ENCODE measurements around the gene PATJ.

DNA sequence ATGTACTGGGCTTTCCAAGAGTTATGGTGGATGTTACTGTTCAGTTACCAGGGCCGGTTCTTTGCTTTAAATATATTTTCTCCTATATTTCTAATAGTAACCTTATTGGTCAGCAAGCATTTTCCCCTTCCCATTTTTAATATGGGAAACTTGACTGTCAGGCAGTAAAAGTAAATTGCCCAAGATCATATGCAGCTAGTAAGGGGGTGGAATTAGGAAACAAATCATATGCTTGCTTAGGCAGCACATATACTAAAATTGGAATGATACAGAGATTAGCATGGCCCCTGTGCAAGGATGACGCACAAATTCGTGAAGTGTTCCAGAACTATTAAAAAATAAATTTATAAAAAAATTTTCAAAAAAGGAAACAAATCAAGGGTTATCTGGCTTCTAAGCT is 73.9 kb downstream of the PATJ start:
- TF ChIP-seq CTCF (IDR thresholded peaks at IDR 0.05) (no peak), POLR2A (IDR thresholded peaks at IDR 0.05) (no peak), EP300 (IDR thresholded peaks at IDR 0.05) (no peak)

All from tibial nerve (tissue), 4 donors.